ENCODE data around the gene RAPGEF1.
"Not testable (repeated sequence)": the region's sequence is repeated elsewhere in the genome, so short reads cannot be mapped to it uniquely, and the experiment has no call there.

RAPGEF1 gene

DNA sequence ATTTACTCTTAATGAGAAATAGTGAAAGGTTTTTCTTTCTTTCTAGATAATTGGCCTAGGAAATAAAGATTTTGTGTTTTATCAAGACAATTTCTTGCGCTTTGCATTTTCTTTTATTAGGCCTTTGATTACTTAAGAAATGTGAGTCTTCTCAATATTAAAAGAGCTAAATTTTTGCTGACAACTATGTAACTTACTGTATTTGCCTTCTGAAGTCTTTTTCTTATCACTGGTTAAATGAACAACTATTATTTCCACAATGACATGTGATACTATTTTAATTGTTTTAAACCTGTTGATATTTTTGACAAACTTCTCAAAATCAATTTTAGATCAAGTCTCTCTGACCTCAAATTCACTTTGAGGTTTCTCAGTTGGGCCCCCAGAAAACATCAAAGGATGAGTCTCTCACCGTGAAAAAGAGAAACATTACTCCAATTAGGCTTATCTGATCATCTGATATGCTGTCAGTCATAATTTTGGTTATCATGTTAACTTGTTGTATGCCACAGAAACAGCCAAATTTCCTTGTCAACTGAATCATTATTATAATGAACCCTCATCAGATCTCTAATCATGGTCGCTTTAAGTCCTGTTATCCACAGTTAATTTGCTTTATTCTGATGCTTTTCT is 48.8 kb downstream of the RAPGEF1 start:
- TF ChIP-seq, protein P1, sequence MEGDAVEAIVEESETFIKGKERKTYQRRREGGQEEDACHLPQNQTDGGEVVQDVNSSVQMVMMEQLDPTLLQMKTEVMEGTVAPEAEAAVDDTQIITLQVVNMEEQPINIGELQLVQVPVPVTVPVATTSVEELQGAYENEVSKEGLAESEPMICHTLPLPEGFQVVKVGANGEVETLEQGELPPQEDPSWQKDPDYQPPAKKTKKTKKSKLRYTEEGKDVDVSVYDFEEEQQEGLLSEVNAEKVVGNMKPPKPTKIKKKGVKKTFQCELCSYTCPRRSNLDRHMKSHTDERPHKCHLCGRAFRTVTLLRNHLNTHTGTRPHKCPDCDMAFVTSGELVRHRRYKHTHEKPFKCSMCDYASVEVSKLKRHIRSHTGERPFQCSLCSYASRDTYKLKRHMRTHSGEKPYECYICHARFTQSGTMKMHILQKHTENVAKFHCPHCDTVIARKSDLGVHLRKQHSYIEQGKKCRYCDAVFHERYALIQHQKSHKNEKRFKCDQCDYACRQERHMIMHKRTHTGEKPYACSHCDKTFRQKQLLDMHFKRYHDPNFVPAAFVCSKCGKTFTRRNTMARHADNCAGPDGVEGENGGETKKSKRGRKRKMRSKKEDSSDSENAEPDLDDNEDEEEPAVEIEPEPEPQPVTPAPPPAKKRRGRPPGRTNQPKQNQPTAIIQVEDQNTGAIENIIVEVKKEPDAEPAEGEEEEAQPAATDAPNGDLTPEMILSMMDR (IDR thresholded peaks at IDR 0.05; ENCODE audit: control insufficient read depth, extremely low read depth, insufficient read depth), result no peak
- H3K4me3 ChIP-seq (ENCODE audit: low read depth, low read length), result no peak overlapping the region
- no peak for DNase-seq (ENCODE audit: low read depth)

DNA sequence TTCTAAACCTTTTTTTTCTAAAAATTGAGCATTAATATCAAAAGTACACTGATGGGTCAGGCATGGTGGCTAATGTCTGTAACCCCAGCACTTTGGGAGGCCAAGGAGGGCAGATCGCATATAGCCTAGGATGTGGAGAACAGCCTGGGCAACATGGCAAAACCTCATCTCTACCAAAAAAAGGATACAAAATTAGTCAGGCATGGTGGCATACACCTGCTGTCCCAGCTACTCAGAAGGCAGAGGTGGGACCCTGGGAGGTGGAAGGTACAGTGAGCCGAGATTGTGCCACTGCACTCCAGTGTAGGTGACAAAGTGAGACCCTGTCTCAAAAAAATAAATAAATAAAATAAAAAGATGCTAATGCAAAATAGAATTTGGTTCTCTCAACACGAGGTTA is 49.4 kb downstream of the RAPGEF1 start:
- no peak for DNase-seq (ENCODE audit: low read depth)
- H3K4me3 ChIP-seq (ENCODE audit: low read depth, low read length), result no peak overlapping the region
- TF ChIP-seq, protein P1 (IDR thresholded peaks at IDR 0.05; ENCODE audit: control insufficient read depth, extremely low read depth, insufficient read depth), result no peak

GRCh38 chr9:131688377-131688776 is 51.5 kb downstream of the RAPGEF1 start:
- DNase-seq (ENCODE audit: low read depth), result no peak
- TF ChIP-seq, protein P1 (IDR thresholded peaks at IDR 0.05; ENCODE audit: control insufficient read depth, extremely low read depth, insufficient read depth), result no peak
- no peak overlapping the region for H3K4me3 ChIP-seq (ENCODE audit: low read depth, low read length)

- TF ChIP-seq, protein P1 (IDR thresholded peaks at IDR 0.05; ENCODE audit: control insufficient read depth, extremely low read depth, insufficient read depth), result no peak
- DNase-seq (ENCODE audit: low read depth), result no peak
- H3K4me3 ChIP-seq (ENCODE audit: low read depth, low read length), result no peak overlapping the region
These were observed 53.8 kb downstream of the RAPGEF1 start for GRCh38 chr9:131685753-131686706.

DNA sequence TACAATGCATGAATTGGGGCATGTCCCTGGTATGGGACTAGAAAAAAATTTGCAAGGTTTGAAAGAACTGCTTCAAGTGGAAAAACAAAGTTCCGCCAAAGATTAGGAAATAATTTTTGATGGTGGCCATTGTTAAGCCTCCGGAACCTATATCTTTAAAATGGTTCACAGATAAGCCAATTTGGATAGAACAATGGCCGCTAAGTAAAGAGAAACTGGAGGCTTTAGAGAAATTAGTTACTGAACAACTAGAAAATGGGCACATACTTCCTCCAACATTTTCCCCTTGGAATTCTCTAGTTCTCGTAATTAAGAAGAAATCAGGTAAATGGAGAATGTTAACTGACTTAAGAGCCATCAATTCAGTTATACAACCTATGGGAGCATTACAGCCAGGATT is 56.8 kb downstream of the RAPGEF1 start:
- DNase-seq (ENCODE audit: low read depth); H3K4me3 ChIP-seq (ENCODE audit: low read depth, low read length): not testable (repeated sequence)

GRCh38 chr9:131682261-131682660 is 57.6 kb downstream of the RAPGEF1 start:
- no peak for DNase-seq (ENCODE audit: low read depth)
- no peak overlapping the region for H3K4me3 ChIP-seq (ENCODE audit: low read depth, low read length)
- TF ChIP-seq, protein P1 (IDR thresholded peaks at IDR 0.05; ENCODE audit: control insufficient read depth, extremely low read depth, insufficient read depth), result no peak

GRCh38 chr9:131681826-131682225 is 58.0 kb downstream of the RAPGEF1 start:
- H3K4me3 ChIP-seq (ENCODE audit: low read depth, low read length); DNase-seq (ENCODE audit: low read depth): not testable (repeated sequence)

GRCh38 chr9:131681108-131681507 is 58.8 kb downstream of the RAPGEF1 start:
- DNase-seq (ENCODE audit: low read depth); H3K4me3 ChIP-seq (ENCODE audit: low read depth, low read length): not testable (repeated sequence)
